Prostate gland (tissue), 2 donors: ENCODE results near the gene BICDL2. TPM values are rescaled to one million over a fixed set of nuclear protein-coding genes. Genes with fewer than 3 reads are reported as not detected.
A peak's percentile ranks its signal among the peaks of the same experiment; 100 is the strongest.

Source experiments
- DNase-seq: peaks from one replicate; pipeline ENCODE4 v3.0.0-alpha.2; 2019; ENCODE audit warnings: low spot score
- H3K27ac ChIP-seq, 2 donors: fragments of 200-600 bp; sonication (generic); 2 replicates each; pipeline ENCODE4 v1.5.1; 2017 to 2019
- H3K27me3 ChIP-seq: fragments of 200-600 bp; sonication (generic); replicated peaks from 2 replicates; pipeline ENCODE4 v1.5.1; 2019; ENCODE audit not compliant: insufficient read depth
- H3K36me3 ChIP-seq, 2 donors: fragments of 200-600 bp; sonication (generic); 1 replicate in 1 of 2; 2 replicates in 1 of 2; pipeline versions ENCODE4 v1.5.1 to v1.8.1; 2017 to 2019
- H3K4me1 ChIP-seq: fragments of 200-600 bp; sonication (generic); replicated peaks from 2 replicates; pipeline ENCODE4 v1.5.1; 2019
- H3K4me3 ChIP-seq, 2 donors: fragments of 200-600 bp; sonication (generic); 2 replicates each; pipeline ENCODE4 v1.5.1; 2017 to 2019
- H3K9me3 ChIP-seq: fragments of 200-600 bp; sonication (generic); 2 replicates; pipeline ENCODE4 v1.5.1; 2017
- POLR2A ChIP-seq: fragments of 450-650 bp; IDR thresholded peaks from one replicate; pipeline ENCODE4 v1.6.1; 2016; ENCODE audit warnings: antibody characterized with exemption, mild to moderate bottlenecking
- POLR2AphosphoS5 ChIP-seq: sonication (generic); formaldehyde crosslinking; IDR thresholded peaks from one replicate; pipeline ENCODE4 v1.6.1; 2017; ENCODE audit warnings: antibody characterized with exemption
- WGBS: methylation state at CpG from one replicate; pipeline ENCODE4 v1.1.5; 2018; 5-methylcytosine and 5-hydroxymethylcytosine counted together
- intact Hi-C: fragments of 100-400 bp; cut with DNase I; formaldehyde crosslinking; loops from one replicate; pipeline ENCODE4 v1.14.2; 2022
- total RNA-seq, 2 donors: library from RNA; depleted of rRNA; stranded (reverse); fragments of >200 nt; gene quantifications; one replicate each; pipeline ENCODE4 v1.1.0, GENCODE V29; 2016
- TF ChIP-seq, protein P1 (sequence below), 4 experiments: fragments of 200-600 bp in 2 of 4; fragments of 450-650 bp in 2 of 4; sonication (generic) in 2 of 4; IDR thresholded peaks; 1 replicate in 3 of 4; 2 replicates in 1 of 4; pipeline ENCODE4 v1.5.1; 2016 to 2019; ENCODE audit warnings: antibody characterized with exemption in 4 of 4, mild to moderate bottlenecking in 2 of 4, moderate library complexity in 2 of 4

The BICDL2 gene
- total RNA-seq, 2 donors from 2014 or later, result 54.6 to 59.6 TPM

- Histone ChIP-seq H3K4me1 (no peaks in the 10 kb centered on the region), H3K36me3 (no peaks in the 10 kb centered on the region), H3K27me3 (no peaks in the 10 kb centered on the region), H3K9me3 (no peaks in the 10 kb centered on the region), H3K27ac (no peak overlapping the region), H3K4me3 (no peak overlapping the region)
- DNase-seq, result no peak
- WGBS, result 79% methylated on average over 9 of the region's 9 CpGs
- intact Hi-C loops, result no loop called here
- TF ChIP-seq, protein P1, sequence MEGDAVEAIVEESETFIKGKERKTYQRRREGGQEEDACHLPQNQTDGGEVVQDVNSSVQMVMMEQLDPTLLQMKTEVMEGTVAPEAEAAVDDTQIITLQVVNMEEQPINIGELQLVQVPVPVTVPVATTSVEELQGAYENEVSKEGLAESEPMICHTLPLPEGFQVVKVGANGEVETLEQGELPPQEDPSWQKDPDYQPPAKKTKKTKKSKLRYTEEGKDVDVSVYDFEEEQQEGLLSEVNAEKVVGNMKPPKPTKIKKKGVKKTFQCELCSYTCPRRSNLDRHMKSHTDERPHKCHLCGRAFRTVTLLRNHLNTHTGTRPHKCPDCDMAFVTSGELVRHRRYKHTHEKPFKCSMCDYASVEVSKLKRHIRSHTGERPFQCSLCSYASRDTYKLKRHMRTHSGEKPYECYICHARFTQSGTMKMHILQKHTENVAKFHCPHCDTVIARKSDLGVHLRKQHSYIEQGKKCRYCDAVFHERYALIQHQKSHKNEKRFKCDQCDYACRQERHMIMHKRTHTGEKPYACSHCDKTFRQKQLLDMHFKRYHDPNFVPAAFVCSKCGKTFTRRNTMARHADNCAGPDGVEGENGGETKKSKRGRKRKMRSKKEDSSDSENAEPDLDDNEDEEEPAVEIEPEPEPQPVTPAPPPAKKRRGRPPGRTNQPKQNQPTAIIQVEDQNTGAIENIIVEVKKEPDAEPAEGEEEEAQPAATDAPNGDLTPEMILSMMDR (IDR thresholded peaks at IDR 0.05), result no peak
- TF ChIP-seq POLR2A (no peak), POLR2AphosphoS5 (no peak)
These were observed 49.5 kb downstream of the BICDL2 start for GRCh38 chr16:2987286-2987685.

GRCh38 chr16:2986623-2987188 lies 50.0 kb downstream of the BICDL2 start:
- no peaks in the 10 kb centered on the region for H3K27me3 ChIP-seq
- intact Hi-C loops, result no loop called here
- H3K4me3 ChIP-seq, result no peak overlapping the region
- 82% methylated on average over 13 of the region's 17 CpGs for WGBS
- H3K36me3 ChIP-seq, result no peaks in the 10 kb centered on the region
- no peak for DNase-seq
- no peaks in the 10 kb centered on the region for H3K4me1 ChIP-seq
- H3K27ac ChIP-seq, result no peak overlapping the region
- no peaks in the 10 kb centered on the region for H3K9me3 ChIP-seq
- TF ChIP-seq POLR2AphosphoS5, result no peak
- TF ChIP-seq, protein P1 (IDR thresholded peaks at IDR 0.05), result no peak
- no peak for TF ChIP-seq POLR2A

DNA sequence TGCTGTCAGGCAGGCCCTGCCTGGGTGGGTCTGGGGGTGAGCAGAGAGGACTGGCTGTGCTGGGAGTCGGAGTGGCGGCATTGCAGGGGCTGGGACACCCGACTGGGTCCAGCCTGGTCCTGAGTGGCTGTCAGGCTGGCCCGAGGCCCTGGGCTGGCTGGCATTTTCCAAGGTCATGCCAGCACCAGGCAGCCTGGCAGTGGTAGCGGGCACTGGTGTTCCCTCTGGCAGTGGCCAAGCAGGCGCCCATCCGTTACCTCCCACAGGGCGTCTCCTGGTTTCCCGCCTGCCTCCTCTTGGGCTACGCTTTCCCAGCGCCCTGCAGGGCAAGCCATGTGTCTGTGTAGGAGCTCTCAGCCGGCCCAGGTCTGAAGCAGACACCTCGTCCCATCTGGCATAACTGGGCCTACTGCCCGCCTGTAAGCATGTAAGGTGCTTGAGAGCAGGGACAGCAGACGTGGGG lies 50.8 kb downstream of the BICDL2 start:
- TF ChIP-seq, protein P1 (IDR thresholded peaks at IDR 0.05), result no peak
- TF ChIP-seq POLR2A, result no peak
- TF ChIP-seq POLR2AphosphoS5, result no peak
- H3K4me1 ChIP-seq, result no peaks in the 10 kb centered on the region
- intact Hi-C loops, result no loop called here
- H3K27me3 ChIP-seq, result no peaks in the 10 kb centered on the region
- H3K9me3 ChIP-seq, result no peaks in the 10 kb centered on the region
- no peak overlapping the region for H3K27ac ChIP-seq
- 65% methylated on average over 13 of the region's 15 CpGs for WGBS
- no peak for DNase-seq
- no peaks in the 10 kb centered on the region for H3K36me3 ChIP-seq
- H3K4me3 ChIP-seq, result no peak overlapping the region

- H3K27me3 ChIP-seq, result no peaks in the 10 kb centered on the region
- H3K9me3 ChIP-seq, result no peaks in the 10 kb centered on the region
- no peak for TF ChIP-seq POLR2A
- no peak for TF ChIP-seq POLR2AphosphoS5
- TF ChIP-seq, protein P1 (IDR thresholded peaks at IDR 0.05), result no peak
- intact Hi-C loops, result no loop called here
- H3K27ac ChIP-seq, result no peak overlapping the region
- no peaks in the 10 kb centered on the region for H3K4me1 ChIP-seq
- H3K36me3 ChIP-seq, result no peaks in the 10 kb centered on the region
- 38% methylated on average over 9 of the region's 9 CpGs for WGBS
- DNase-seq, result no peak
- H3K4me3 ChIP-seq, result no peak overlapping the region
These were observed 51.3 kb downstream of the BICDL2 start for GRCh38 chr16:2985462-2985861.

- peak; percentile 64 for DNase-seq
- 12% methylated on average over 42 of the region's 42 CpGs for WGBS
- Histone ChIP-seq H3K27me3 (no peaks in the 10 kb centered on the region), H3K36me3 (no peaks in the 10 kb centered on the region), H3K9me3 (no peaks in the 10 kb centered on the region), H3K4me3 (no peak overlapping the region), H3K27ac (no peak overlapping the region), H3K4me1 (peaks cover 7% of the 10 kb centered on the region)
- TF ChIP-seq, protein P1 (IDR thresholded peaks at IDR 0.05), result peak; percentile 71 to 95 (median 88)
- no peak for TF ChIP-seq POLR2AphosphoS5
- intact Hi-C loops, result no loop called here
These were observed 53.0 kb downstream of the BICDL2 start for GRCh38 chr16:2983706-2984136.
